Heart right ventricle (tissue), 16 donors: ENCODE data around the gene TPSAB1. TPM values are rescaled to one million over a fixed set of nuclear protein-coding genes. Genes with fewer than 3 reads are reported as not detected.

Experiments used
- ATAC-seq, 8 donors: fragments of 200-7000 bp; cut with Tn5 transposase; one replicate each; pipeline ENCODE4 v1.9.1; 2020; ENCODE audit warnings: mild to moderate bottlenecking in 8 of 8, moderate library complexity in 8 of 8, moderate number of reproducible peaks in 1 of 8
- DNase-seq, 2 donors: peaks; one replicate each; pipeline ENCODE4 v3.0.0-alpha.2; 2020
- H3K27ac ChIP-seq, 10 donors: fragments of 200-600 bp; sonication (generic) in 2 of 10; one replicate each; pipeline versions ENCODE4 v1.5.0 to v1.8.0; 2020 to 2022; ENCODE audit warnings: mild to moderate bottlenecking in 3 of 10
- H3K27me3 ChIP-seq, 7 donors: fragments of 200-600 bp; one replicate each; pipeline ENCODE4 v1.8.0; 2021 to 2022; ENCODE audit warnings: mild to moderate bottlenecking in 2 of 7
- H3K36me3 ChIP-seq, 9 donors: fragments of 200-600 bp; sonication (generic) in 1 of 9; one replicate each; pipeline versions ENCODE4 v1.5.0 to v1.8.0; 2020 to 2022; ENCODE audit warnings: mild to moderate bottlenecking in 2 of 9
- H3K4me1 ChIP-seq, 9 donors: fragments of 200-600 bp; sonication (generic) in 1 of 9; one replicate each; pipeline versions ENCODE4 v1.5.0 to v1.8.0; 2020 to 2022; ENCODE audit warnings: mild to moderate bottlenecking in 4 of 9
- H3K4me3 ChIP-seq, 10 donors: fragments of 200-600 bp; sonication (generic) in 2 of 10; one replicate each; pipeline versions ENCODE4 v1.5.0 to v1.8.0; 2020 to 2022; ENCODE audit warnings: mild to moderate bottlenecking in 7 of 10, moderate library complexity in 2 of 10
- H3K9me3 ChIP-seq, 11 donors: fragments of 200-600 bp in 10 of 11; sonication (generic) in 2 of 11; one replicate each; pipeline versions ENCODE4 v1.5.0 to v1.8.0; 2013 to 2022; ENCODE audit warnings: mild to moderate bottlenecking in 2 of 11, control low read depth in 1 of 11, moderate library complexity in 1 of 11
- CTCF ChIP-seq, 9 donors: fragments of 200-600 bp; sonication (generic) in 2 of 9; IDR thresholded peaks; one replicate each; pipeline versions ENCODE4 v1.5.0 to v1.8.0; 2021 to 2022; ENCODE audit warnings: antibody characterized with exemption in 9 of 9, mild to moderate bottlenecking in 5 of 9, moderate library complexity in 1 of 9
- WGBS, 2 donors: extraction: QIAGEN DNeasy Blood & Tissue Kit; methylation state at CpG; one replicate each; pipeline ENCODE4 v1.1.7; 2013; ENCODE audit warnings: inconsistent platforms in 1 of 2; 5-methylcytosine and 5-hydroxymethylcytosine counted together
- intact Hi-C, 10 donors: fragments of 100-400 bp; cut with DNase I; formaldehyde crosslinking; loops; one replicate each; pipeline versions ENCODE4 v1.11.1 to v1.14.2; 2022
- polyA plus RNA-seq, 2 donors: library from polyadenylated mRNA; stranded (reverse); fragments of 200-250 nt; gene quantifications; one replicate each; pipeline ENCODE4 v1.2.3, GENCODE V29; 2013
- total RNA-seq, 10 donors: library from RNA; stranded (reverse); fragmentation: NEBNext Ultra II Directional in 3 of 10; extraction: Animal tissue kit (Norgen Biotek cat#: 25700) in 3 of 10; gene quantifications; one replicate each; pipeline versions ENCODE4 v1.2.1 to v1.2.4, GENCODE V29; 2021 to 2023
- donor health status: Arrhythmogenic right ventricular cardiomyopathy.
- donor health status: ischemic (EF 13 %, LVEDD 7.1; RV severe dilation, severe dysfunction).
- donor health status: healthy with polysubstance abuse.
- donor health status: DM: no; HTN: yes; CAD: no.
- donor health status: DM: no; HTN: no; CAD: no.
- donor health status: ischemic (EF 25% LVEDD 6.9; RV normal size, moderate dysfunction).
- donor health status: ischemic (EF 25% LVEDD 5.7; RV mildly dilated, moderate dysfunction).
- donor health status: healthy.
- donor health status: DM: yes; HTN: yes; CAD: no.
- donor health status: Ischemic cardiomyopathy.
- donor health status: ischemic (EF 35%, LVEDD 5.7; RV mildly dilated, moderate dysfunction).
- donor health status: nonischemic (EF 11% LVEDD 7.7; RV severe dilation, severe dysfunction).
- donor health status: DM: yes; HTN: yes; CAD: no.
- donor health status: PGD.
- donor health status: ischemic (EF 29% LVEDD 5.4; RV normal size, mild dysfunction).
- donor health status: nonischemic (EF 23%, LVEDD 6.1; RV moderate dilation, normal function).

The TPSAB1 gene
- total and polyA plus RNA-seq, 12 donors, result 0.53 to 11.4 (median 2.2) TPM

GRCh38 chr16:1259760-1260068, 19.2 kb downstream of the TPSAB1 start:
- Histone ChIP-seq H3K27ac (no peak overlapping the region), H3K27me3 (peaks cover 16 to 73% (median 65%) of the 10 kb centered on the region in 7 donors), H3K4me1 (no peaks in the 10 kb centered on the region), H3K36me3 (no peaks in the 10 kb centered on the region), H3K4me3 (no peak overlapping the region), H3K9me3 (no peaks in the 10 kb centered on the region)
- WGBS, 2 donors, result 22 to 32% methylated on average over 11 of the region's 11 CpGs
- ATAC-seq, result no peak
- no peak for DNase-seq
- TF ChIP-seq CTCF (IDR thresholded peaks at IDR 0.05), result no peak
- intact Hi-C loops, result no loop called here

GRCh38 chr16:1260101-1260680, 19.7 kb downstream of the TPSAB1 start:
- H3K27ac ChIP-seq, result no peak overlapping the region
- no peaks in the 10 kb centered on the region for H3K36me3 ChIP-seq
- H3K4me1 ChIP-seq, result no peaks in the 10 kb centered on the region
- intact Hi-C loops, result no loop called here
- no peak for DNase-seq
- WGBS, 2 donors, result 69 to 70% methylated on average over 36 of the region's 36 CpGs
- ATAC-seq, result no peak
- TF ChIP-seq CTCF (IDR thresholded peaks at IDR 0.05), result no peak
- peaks cover 16 to 73% (median 65%) of the 10 kb centered on the region in 7 donors for H3K27me3 ChIP-seq
- H3K4me3 ChIP-seq, result no peak overlapping the region
- no peaks in the 10 kb centered on the region for H3K9me3 ChIP-seq

- peaks cover 16 to 66% (median 61%) of the 10 kb centered on the region in 7 donors for H3K27me3 ChIP-seq
- no peak overlapping the region for H3K4me3 ChIP-seq
- ATAC-seq (no peak), DNase-seq (no peak)
- no peak for TF ChIP-seq CTCF (IDR thresholded peaks at IDR 0.05)
- intact Hi-C loops, result no loop called here
- no peaks in the 10 kb centered on the region for H3K4me1 ChIP-seq
- no peak overlapping the region for H3K27ac ChIP-seq
- WGBS, 2 donors, result 6 to 12% methylated on average over 42 to 47 of the region's 47 CpGs
- no peaks in the 10 kb centered on the region for H3K9me3 ChIP-seq
- no peaks in the 10 kb centered on the region for H3K36me3 ChIP-seq
These were observed 20.8 kb downstream of the TPSAB1 start for GRCh38 chr16:1261131-1261892.

GRCh38 chr16:1262210-1262845, 21.8 kb downstream of the TPSAB1 start:
- Histone ChIP-seq H3K27ac (no peak overlapping the region), H3K4me1 (no peaks in the 10 kb centered on the region), H3K4me3 (no peak overlapping the region), H3K9me3 (no peaks in the 10 kb centered on the region), H3K36me3 (no peaks in the 10 kb centered on the region), H3K27me3 (peaks cover 16 to 65% (median 54%) of the 10 kb centered on the region in 7 donors)
- TF ChIP-seq CTCF (IDR thresholded peaks at IDR 0.05), result no peak
- DNase-seq (no peak), ATAC-seq (no peak)
- intact Hi-C loops, result no loop called here
- WGBS, 2 donors, result 80 to 82% methylated on average over 32 of the region's 32 CpGs
